ENCODE data around the gene EPS8L1.
"Not testable (repeated sequence)": the region's sequence is repeated elsewhere in the genome, so short reads cannot be mapped to it uniquely, and the experiment has no call there.

The EPS8L1 gene

DNA sequence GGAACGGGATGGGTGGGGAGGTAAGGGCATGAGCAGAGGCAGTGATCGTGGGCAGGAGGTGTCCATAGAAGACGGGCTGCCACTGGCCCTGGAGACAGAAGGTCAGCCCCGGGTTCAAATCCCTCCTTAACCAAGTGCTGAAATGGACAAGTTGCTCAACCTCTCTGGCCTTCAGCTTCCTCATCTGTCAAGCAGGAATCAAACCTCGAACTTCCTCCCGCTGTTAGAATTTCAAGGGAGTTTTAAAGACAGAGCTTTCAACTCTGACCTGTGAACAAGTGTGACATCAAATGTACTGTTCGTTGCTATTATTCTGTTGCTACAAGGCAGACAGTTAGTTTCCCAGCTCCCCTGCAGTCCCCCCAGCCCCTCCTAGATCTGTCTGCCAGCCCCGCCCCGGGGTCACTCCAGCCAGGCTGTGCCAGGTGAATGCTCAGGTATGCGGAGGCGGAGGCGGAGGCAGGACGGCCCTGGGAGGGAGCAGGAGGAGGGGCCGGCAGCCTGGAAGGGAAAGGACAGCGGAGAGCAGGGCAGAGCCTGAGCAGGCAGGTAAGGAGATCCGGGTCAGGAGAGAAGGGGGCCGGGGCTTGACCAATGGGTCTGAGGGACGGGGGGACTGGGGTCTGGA is at the start of gene EPS8L1:
EPS8L1 (plus strand) TSS at position 499 of the 628 bp plus-strand sequence. CDS start 576 bp downstream, outside the sequence.
- DNase-seq, result no peak
- TF ChIP-seq POLR2A (IDR thresholded peaks at IDR 0.05; ENCODE audit: low read length) (no peak), GATA1 (IDR thresholded peaks at IDR 0.05; ENCODE audit: low read depth, low read length) (no peak)

DNA sequence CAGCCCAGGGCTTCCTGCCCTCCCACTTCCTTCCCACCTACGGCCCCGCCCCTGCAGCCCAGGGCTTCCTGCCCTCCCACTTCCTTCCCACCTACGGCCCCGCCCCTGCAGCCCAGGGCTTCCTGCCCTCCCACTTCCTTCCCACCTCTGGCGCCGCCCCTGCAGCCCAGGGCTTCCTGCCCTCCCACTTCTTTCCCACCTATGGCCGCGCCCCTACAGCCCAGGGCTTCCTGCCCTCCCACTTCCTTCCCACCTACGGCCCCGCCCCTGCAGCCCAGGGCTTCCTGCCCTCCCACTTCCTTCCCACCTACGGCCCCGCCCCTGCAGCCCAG is 48.6 kb upstream of the EPS8L1 start:
- DNase-seq, result not testable (repeated sequence)

DNA sequence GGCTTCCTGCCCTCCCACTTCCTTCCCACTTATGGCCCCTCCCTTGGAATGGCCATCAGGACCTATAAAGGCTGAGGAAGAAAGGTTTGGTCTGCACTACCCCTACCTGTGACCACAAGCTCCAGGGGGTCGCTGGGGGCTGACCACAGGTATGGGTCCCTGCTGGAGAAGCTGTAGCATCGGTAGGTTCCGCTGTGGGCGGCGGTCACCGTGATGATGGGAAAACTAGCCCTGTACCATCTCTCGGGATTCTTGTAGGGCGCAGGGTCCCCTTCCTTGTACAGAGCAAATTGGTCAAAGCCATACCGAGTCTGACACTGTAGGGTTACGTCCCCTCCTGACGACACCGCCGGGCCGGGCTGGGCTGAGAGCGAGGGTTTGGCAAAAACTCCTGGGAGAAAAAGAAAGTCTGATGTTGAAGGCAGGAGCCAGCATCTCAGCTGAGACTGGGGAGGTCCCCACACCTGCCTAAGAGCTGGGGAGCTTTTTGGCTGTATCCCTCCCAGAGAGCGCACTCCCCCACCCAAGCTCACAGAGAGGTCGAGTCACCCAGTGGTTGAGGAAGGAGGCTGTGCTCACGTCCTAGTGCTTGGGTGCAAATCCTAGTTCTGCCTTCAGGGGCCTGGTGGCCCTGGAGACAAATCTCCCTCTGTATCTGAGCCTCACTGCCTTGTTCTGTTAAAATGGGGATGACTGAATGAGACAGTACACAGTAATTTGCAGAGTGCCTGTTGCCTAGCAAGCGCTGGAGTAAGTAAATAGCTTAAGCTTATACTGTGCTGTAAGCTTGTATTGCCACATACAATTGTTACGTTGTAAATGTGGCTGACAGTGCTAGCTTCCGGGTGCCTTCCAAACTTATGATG is 48.0 kb upstream of the EPS8L1 start:
- no peak for TF ChIP-seq GATA1 (IDR thresholded peaks at IDR 0.05; ENCODE audit: low read depth, low read length)
- no peak for TF ChIP-seq POLR2A (IDR thresholded peaks at IDR 0.05; ENCODE audit: low read length)
- DNase-seq, result no peak

DNA sequence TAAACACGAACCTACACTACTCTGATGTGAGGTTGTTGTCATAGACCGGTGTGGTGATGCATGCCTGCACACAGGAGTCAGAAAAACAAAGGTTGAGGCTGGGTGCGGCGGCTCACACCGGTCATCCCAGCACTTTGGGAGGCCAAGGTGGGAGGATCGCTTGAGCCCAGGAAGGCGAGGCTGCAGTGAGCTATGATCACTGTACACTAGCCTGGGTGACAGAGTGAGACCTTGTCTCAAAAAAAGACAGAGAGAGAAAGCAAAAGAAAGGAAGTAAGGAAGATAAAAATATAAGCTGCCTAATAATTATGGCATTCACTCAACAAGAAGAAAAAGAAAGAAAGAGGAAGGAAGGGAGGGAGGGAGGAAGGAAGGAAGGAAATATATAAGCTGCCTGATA is 46.9 kb upstream of the EPS8L1 start:
- DNase-seq, result no peak
- TF ChIP-seq POLR2A (IDR thresholded peaks at IDR 0.05; ENCODE audit: low read length) (no peak), GATA1 (IDR thresholded peaks at IDR 0.05; ENCODE audit: low read depth, low read length) (no peak)

DNA sequence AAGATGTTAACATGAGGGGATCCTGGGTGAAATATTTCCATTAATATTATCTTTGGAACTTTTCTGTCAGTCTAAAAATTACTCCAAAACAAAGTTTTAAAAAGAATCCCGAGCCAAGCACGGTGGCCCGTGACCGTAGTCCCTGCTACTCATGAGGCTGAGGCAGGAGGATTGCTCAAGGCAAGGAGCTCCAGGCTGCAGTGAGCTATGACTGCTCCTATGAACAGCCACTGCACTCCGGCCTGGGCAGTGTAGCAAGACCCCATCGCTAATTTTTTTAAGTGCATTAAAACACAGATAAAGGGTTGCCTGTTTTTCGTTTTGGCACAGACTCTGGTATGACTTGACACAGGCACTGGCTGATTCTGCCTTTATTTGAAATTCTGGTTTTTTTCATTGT is 44.5 kb upstream of the EPS8L1 start:
- TF ChIP-seq POLR2A (IDR thresholded peaks at IDR 0.05; ENCODE audit: low read length), result no peak
- no peak for TF ChIP-seq GATA1 (IDR thresholded peaks at IDR 0.05; ENCODE audit: low read depth, low read length)

DNA sequence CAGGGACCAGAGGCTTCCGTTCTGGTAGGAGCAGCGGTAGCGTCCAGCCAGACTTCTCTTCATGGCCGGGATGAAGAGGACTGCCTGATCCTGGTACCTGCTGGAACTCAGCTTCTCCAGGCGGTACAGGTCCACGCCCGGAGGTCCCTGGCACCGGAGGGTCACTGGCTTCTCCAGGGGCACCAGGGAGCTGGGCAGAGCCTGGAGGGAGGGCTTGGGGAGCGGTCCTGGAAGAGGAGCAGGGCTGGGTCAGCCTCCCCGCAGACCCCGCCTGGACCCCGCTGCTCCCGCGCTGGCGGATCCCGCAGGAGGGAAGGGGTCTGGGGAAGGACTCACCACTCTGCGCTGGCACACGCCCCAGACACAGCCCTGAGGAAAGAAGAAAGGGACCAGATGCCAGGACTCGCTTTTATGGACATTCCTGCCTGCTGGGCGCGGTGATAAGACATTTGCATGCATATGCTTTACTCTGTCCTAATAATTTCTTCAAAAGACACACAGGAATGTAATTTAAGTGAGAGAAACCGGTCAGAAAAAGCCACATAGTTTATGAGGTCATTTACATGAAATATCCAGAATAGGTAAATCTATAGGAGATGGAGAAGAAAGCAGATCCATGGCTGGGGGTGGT is 43.4 kb upstream of the EPS8L1 start:
- TF ChIP-seq POLR2A (IDR thresholded peaks at IDR 0.05; ENCODE audit: low read length), result no peak
- no peak for TF ChIP-seq GATA1 (IDR thresholded peaks at IDR 0.05; ENCODE audit: low read depth, low read length)
- DNase-seq, result no peak

More for the DNA sequence above, 44.5 kb upstream of the EPS8L1 start:
- no peak for DNase-seq

DNA sequence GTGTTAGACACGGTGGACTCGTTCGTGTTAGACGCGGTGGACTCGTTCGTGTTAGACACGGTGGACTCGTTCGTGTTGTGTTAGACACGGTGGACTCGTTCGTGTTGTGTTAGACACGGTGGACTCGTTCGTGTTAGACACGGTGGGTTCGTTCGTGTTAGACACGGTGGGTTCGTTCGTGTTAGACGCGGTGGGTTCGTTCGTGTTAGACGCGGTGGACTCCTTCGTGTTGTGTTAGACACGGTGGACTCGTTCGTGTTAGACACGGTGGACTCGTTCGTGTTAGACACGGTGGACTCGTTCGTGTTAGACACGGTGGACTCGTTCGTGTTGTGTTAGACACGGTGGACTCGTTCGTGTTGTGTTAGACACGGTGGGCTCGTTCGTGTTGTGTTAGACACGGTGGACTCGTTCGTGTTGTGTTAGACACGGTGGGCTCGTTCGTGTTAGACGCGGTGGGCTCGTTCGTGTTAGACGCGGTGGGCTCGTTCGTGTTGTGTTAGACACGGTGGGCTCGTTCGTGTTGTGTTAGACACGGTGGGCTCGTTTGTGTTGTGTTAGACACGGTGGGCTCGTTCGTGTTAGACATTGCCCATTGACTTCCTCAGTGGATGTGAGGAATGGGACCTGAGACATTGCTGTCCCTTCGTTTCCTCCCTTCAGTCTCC is 42.6 kb upstream of the EPS8L1 start:
- not testable (repeated sequence) for DNase-seq

DNA sequence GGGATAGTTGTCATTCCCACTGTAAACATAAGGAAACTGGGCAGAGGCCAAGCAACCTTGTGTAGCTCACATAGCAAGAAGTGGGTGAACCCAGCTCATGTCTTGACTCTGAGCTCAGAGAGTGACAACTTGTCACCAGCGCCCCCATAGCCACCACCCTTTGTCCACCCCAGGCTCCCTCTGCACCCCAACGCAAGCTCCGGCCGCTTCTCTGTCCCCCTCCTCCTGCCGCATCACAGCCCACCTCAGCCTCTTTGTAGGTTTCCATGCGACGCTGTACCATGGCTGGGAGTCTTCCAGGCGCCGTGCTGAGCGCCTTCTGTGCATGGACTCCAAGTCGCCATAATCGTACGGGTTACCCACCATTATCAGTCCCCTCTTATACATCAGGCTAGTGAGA is 40.9 kb upstream of the EPS8L1 start:
- TF ChIP-seq POLR2A (IDR thresholded peaks at IDR 0.05; ENCODE audit: low read length), result no peak
- TF ChIP-seq GATA1 (IDR thresholded peaks at IDR 0.05; ENCODE audit: low read depth, low read length), result no peak
- DNase-seq, result no peak

DNA sequence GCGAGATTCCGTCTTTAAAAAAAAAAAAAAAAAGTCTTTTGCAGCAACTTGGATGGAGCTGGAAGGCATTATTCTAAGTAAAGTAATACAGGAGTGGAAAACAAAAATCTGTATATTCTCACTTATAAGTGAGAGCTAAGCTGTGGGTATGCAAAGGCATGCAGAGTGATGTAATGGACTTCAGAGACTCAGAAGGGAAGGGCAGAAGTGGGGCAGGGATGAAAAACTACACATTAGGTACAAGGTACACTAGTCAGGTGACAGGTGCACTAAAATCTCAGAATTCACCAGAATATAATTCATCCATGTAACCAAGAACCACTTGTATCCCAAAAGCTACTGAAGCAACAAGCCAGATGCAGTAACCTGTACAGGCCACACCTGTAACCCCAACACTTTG is 39.6 kb upstream of the EPS8L1 start:
- TF ChIP-seq POLR2A (IDR thresholded peaks at IDR 0.05; ENCODE audit: low read length) (no peak), GATA1 (IDR thresholded peaks at IDR 0.05; ENCODE audit: low read depth, low read length) (no peak)
- no peak for DNase-seq

DNA sequence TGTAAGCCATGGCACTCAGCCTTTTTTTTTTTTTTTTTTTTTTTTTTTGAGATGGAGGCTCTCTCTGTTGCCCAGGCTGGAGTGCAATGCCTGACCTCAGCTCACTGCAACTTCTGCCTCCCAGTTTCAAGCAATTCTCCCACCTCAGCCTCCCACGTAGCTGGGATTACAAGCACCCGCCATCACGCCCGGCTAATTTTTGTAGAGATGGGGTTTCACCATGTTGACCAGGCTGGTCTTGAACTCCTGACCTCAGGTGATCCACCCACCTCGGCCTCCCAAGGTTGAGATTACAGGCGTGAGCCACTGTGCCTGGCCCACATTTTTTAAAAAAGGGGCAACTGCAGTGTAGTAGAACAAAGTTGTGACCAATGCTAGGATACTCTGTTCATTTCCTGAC is 38.1 kb upstream of the EPS8L1 start:
- DNase-seq, result not testable (repeated sequence)

DNA sequence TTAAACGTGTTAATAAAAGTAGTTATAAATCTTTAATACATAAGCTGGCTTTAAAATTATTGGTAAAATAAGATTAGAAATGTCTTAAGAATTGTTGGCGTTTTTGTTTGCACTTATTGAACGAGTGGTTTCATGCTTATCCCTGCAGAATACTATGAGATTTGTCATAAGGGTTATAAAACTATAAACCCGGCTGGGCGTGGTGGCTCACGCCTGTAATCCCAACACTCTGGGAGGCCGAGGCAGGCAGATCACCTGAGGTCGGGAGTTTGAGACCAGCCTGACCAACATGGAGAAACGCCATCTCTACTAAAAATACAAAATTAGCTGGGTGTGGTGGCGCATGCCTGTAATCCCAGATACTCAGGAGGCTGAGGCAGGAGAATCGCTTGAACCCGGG is 35.0 kb upstream of the EPS8L1 start:
- not testable (repeated sequence) for DNase-seq

DNA sequence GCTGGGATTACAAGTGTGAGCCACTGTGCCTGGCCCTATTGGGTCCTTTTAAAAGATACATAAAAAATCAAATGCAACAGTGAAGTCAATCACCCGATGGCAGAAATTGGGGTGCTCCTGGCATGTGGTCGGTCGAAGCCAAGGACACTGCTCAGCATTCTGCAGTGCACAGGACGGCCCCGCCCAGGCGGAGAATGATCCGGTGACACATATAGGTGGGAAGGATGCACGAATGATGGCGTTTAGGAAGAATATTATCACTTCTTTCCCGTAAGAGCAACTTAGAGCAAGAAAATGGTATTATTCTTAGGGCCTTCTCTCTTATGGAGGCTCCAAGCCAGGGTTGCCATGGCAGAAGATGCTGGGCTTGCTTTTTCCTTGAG is 34.4 kb upstream of the EPS8L1 start:
- TF ChIP-seq POLR2A (IDR thresholded peaks at IDR 0.05; ENCODE audit: low read length), result no peak
- TF ChIP-seq GATA1 (IDR thresholded peaks at IDR 0.05; ENCODE audit: low read depth, low read length), result no peak
- no peak for DNase-seq

DNA sequence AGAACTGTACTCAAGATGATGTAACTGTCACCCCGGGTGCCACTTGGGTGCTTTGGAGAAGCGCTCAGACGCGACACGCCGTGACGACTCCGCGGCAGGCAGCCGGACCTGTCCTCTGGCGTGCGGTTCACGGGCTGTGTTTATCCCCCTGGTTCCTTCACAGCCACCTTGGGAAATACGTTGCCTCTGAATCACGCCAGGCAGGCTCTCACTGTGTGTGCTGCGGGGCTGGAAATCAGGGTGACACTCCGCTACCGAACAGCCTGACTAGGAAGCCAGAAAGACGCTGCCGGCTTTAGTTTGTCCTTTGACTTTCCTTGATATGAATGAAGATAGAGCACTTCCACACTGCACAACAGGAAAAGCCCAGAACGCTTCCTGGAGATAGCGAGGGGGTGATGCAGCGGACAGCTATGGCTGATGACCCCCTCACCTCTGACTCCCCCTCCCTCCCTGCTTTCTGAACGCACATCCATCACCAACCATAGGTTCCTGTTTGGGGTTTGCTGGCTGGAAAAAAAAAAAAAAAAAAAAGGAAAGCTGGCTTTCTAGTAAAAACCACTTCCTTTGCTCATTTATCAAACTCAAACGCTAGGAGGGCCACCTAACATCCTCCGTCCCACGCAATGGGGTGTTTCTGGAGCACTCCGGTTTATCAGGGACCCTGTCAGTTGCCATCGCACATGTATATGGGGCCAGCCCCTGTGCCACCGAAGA is 33.9 kb upstream of the EPS8L1 start:
- TF ChIP-seq POLR2A (IDR thresholded peaks at IDR 0.05; ENCODE audit: low read length) (no peak), GATA1 (IDR thresholded peaks at IDR 0.05; ENCODE audit: low read depth, low read length) (no peak)
- DNase-seq, result no peak

DNA sequence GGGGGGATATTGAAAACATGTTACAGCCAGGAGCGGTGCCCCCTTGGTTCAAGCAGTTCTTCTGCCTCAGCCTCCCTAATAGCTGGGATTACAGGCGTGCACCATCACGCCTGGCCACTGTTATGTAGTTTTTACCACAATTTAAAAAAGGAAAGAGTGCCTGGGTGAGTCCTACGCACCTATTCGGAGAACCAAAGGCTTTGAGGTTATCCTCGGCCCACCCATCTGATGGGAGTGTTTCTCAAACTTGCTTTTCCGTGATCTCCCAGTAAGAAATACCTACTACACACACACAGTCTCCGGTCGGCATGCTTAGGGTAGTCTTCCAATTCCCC is 33.4 kb upstream of the EPS8L1 start:
- no peak for DNase-seq
- no peak for TF ChIP-seq GATA1 (IDR thresholded peaks at IDR 0.05; ENCODE audit: low read depth, low read length)
- TF ChIP-seq POLR2A (IDR thresholded peaks at IDR 0.05; ENCODE audit: low read length), result no peak
